ENCODE data around the gene SDSL. TPM values are rescaled to one million over a fixed set of nuclear protein-coding genes. Genes with fewer than 3 reads are reported as not detected.

The SDSL gene
- total RNA-seq, 3 donors from 2014 or later (not counting 1 experiment from before 2014, with no cell fraction given): 1.0 to 7.5 (median 3.7) TPM

DNA sequence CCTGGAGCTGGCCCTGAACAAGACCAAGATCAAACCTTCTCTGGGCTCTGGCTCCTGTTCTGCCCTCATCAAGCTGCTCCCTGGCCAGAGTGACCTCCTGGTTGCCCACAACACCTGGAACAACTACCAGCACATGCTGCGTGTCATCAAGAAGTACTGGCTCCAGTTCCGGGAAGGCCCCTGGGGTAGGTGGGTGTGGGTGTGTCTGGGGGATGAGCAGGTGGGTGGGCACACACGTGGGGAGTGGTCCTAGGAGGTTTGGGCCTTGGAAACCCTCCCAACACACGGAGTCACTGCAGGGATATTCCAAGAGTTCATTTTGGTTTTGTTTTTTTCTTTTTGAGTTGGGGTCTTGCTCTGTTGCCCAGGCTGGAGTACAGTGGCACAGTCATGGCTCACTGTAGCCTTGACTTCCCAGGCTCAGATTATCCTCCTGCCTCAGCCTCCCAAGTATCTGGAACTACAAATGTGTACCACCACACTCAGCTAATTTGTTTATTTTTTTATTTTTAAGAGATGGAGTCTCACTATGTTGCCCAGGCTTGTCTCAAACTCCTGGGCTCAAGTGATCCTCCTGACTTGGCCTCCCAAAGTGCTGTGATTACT is 47.3 kb upstream of the SDSL start:
- Mint-ChIP-seq H3K27ac (no peak overlapping the region), H3K4me1 (peaks cover 0 to 9% of the 10 kb centered on the region in 2 donors), H3K4me3 (no peak overlapping the region), H3K36me3 (no peaks in the 10 kb centered on the region), H3K27me3 (ENCODE audit: low read depth in 2 of 2) (no peaks in the 10 kb centered on the region), H3K9me3 (no peaks in the 10 kb centered on the region)
- DNase-seq (no peak), ATAC-seq (no peak)
- 88% methylated on average over 3 of the region's 4 CpGs for WGBS (ENCODE audit: insufficient coverage)
- intact Hi-C loops (cut with micrococcal nuclease): no loop called here
- no peaks in the 10 kb centered on the region for H3K27me3 ChIP-seq (ENCODE audit: control insufficient read depth, insufficient read depth, low read length)
- H3K4me3 ChIP-seq (ENCODE audit: low read length): no peak overlapping the region
- H3K27ac ChIP-seq (ENCODE audit: low read length): no peak overlapping the region
- H3K36me3 ChIP-seq (ENCODE audit: control insufficient read depth, insufficient read depth, low read length): peaks cover 6% of the 10 kb centered on the region
- TF ChIP-seq, protein P1, sequence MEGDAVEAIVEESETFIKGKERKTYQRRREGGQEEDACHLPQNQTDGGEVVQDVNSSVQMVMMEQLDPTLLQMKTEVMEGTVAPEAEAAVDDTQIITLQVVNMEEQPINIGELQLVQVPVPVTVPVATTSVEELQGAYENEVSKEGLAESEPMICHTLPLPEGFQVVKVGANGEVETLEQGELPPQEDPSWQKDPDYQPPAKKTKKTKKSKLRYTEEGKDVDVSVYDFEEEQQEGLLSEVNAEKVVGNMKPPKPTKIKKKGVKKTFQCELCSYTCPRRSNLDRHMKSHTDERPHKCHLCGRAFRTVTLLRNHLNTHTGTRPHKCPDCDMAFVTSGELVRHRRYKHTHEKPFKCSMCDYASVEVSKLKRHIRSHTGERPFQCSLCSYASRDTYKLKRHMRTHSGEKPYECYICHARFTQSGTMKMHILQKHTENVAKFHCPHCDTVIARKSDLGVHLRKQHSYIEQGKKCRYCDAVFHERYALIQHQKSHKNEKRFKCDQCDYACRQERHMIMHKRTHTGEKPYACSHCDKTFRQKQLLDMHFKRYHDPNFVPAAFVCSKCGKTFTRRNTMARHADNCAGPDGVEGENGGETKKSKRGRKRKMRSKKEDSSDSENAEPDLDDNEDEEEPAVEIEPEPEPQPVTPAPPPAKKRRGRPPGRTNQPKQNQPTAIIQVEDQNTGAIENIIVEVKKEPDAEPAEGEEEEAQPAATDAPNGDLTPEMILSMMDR (IDR thresholded peaks at IDR 0.05): no peak
- no peaks in the 10 kb centered on the region for H3K9me3 ChIP-seq (ENCODE audit: control insufficient read depth, insufficient read depth, low read length)
- no peaks in the 10 kb centered on the region for H3K4me1 ChIP-seq (ENCODE audit: control insufficient read depth, insufficient read depth, low read length)

DNA sequence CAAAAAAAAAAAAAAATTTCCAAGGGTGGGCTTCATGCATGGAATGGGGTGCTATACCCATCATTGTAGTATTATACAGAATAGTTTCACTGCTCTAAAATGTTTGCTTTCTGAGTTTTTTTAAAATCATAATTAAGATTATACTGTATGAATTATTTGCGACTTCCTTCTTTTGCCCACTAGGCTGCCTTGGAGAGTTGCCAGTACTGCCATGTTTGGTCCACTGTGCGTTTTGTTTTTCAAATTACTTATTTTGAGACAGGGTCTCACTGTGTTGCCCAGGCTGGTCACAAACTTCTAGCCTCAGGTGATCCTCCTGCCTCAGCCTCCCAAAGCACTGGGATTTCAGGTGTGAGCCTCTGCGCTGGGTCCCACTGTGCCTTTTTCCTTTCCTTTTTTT is 43.9 kb upstream of the SDSL start:
- intact Hi-C loops (cut with micrococcal nuclease): no loop called here
- WGBS (ENCODE audit: insufficient coverage): 74% methylated on average over 3 of the region's 3 CpGs

DNA sequence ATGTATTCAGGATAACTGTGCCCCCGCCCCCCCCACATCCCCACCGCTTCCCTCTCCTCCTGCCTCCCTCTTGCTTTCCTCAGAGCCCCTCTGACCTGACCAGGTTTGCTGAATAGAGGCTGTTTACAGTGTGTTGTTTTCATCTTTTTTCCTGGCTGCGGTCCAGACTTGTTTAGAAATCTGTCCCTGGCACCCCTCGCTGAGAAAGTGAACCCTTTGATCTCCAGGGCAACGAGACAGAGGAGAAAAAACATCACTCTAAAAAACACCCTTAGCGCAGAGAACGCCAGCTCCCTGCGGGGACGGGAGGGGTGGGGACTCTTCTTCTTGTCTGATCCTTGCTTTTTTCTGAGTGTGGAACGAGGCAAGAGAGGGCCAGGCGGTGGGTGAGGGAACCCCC is 41.0 kb upstream of the SDSL start:
- 88% methylated on average over 8 of the region's 11 CpGs for WGBS (ENCODE audit: insufficient coverage)
- no peak overlapping the region for H3K27ac Mint-ChIP-seq
- intact Hi-C loops (cut with micrococcal nuclease): no loop called here
- TF ChIP-seq, protein P1 (IDR thresholded peaks at IDR 0.05): no peak
- Histone ChIP-seq H3K36me3 (ENCODE audit: control insufficient read depth, insufficient read depth, low read length) (no peaks in the 10 kb centered on the region), H3K9me3 (ENCODE audit: control insufficient read depth, insufficient read depth, low read length) (no peaks in the 10 kb centered on the region), H3K27ac (ENCODE audit: low read length) (no peak overlapping the region), H3K4me3 (ENCODE audit: low read length) (no peak overlapping the region), H3K4me1 (ENCODE audit: control insufficient read depth, insufficient read depth, low read length) (no peaks in the 10 kb centered on the region), H3K27me3 (ENCODE audit: control insufficient read depth, insufficient read depth, low read length) (no peaks in the 10 kb centered on the region)
- no peak overlapping the region for H3K4me3 Mint-ChIP-seq
- H3K9me3 Mint-ChIP-seq: no peaks in the 10 kb centered on the region
- H3K4me1 Mint-ChIP-seq: no peaks in the 10 kb centered on the region
- no peaks in the 10 kb centered on the region for H3K36me3 Mint-ChIP-seq
- no peaks in the 10 kb centered on the region for H3K27me3 Mint-ChIP-seq (ENCODE audit: low read depth in 2 of 2)
- ATAC-seq: no peak
- no peak for DNase-seq

More for the DNA sequence above, 43.9 kb upstream of the SDSL start:
- H3K27ac ChIP-seq (ENCODE audit: low read length): no peak overlapping the region
- TF ChIP-seq, protein P1 (IDR thresholded peaks at IDR 0.05): no peak
- H3K36me3 Mint-ChIP-seq: no peaks in the 10 kb centered on the region
- no peaks in the 10 kb centered on the region for H3K4me1 Mint-ChIP-seq
- H3K4me3 Mint-ChIP-seq: no peak overlapping the region
- no peaks in the 10 kb centered on the region for H3K27me3 Mint-ChIP-seq (ENCODE audit: low read depth in 2 of 2)
- DNase-seq (no peak), ATAC-seq (no peak)
- H3K36me3 ChIP-seq (ENCODE audit: control insufficient read depth, insufficient read depth, low read length): peaks cover 4% of the 10 kb centered on the region
- no peaks in the 10 kb centered on the region for H3K9me3 ChIP-seq (ENCODE audit: control insufficient read depth, insufficient read depth, low read length)
- no peaks in the 10 kb centered on the region for H3K9me3 Mint-ChIP-seq
- no peaks in the 10 kb centered on the region for H3K27me3 ChIP-seq (ENCODE audit: control insufficient read depth, insufficient read depth, low read length)
- no peak overlapping the region for H3K27ac Mint-ChIP-seq
- no peaks in the 10 kb centered on the region for H3K4me1 ChIP-seq (ENCODE audit: control insufficient read depth, insufficient read depth, low read length)
- H3K4me3 ChIP-seq (ENCODE audit: low read length): no peak overlapping the region

DNA sequence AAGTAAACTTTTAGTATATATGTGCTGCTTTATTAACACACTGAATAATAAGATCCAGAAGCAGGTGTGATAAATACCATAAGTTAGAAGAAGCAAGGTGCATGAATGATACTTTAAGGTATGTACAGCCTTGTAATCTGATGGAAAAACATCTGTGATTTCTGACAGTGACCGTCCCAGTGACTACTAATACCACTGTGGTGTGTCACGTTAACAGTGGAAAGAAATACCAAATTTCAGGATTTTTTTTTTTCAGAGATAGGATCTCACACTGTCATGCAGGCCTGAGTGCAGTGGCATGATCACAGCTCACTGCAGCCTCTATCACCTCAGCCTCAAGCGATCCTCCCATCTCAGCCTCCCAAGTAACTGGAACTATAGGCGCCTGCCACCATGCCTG is 40.0 kb upstream of the SDSL start:
- Histone ChIP-seq H3K4me3 (ENCODE audit: low read length) (no peak overlapping the region), H3K27me3 (ENCODE audit: control insufficient read depth, insufficient read depth, low read length) (no peaks in the 10 kb centered on the region), H3K9me3 (ENCODE audit: control insufficient read depth, insufficient read depth, low read length) (no peaks in the 10 kb centered on the region), H3K4me1 (ENCODE audit: control insufficient read depth, insufficient read depth, low read length) (no peaks in the 10 kb centered on the region), H3K27ac (ENCODE audit: low read length) (no peak overlapping the region), H3K36me3 (ENCODE audit: control insufficient read depth, insufficient read depth, low read length) (no peaks in the 10 kb centered on the region)
- WGBS (ENCODE audit: insufficient coverage): 93% methylated on average over 4 of the region's 4 CpGs
- H3K27ac Mint-ChIP-seq: no peak overlapping the region
- H3K36me3 Mint-ChIP-seq: no peaks in the 10 kb centered on the region
- intact Hi-C loops (cut with micrococcal nuclease): no loop called here
- no peaks in the 10 kb centered on the region for H3K9me3 Mint-ChIP-seq
- H3K27me3 Mint-ChIP-seq (ENCODE audit: low read depth in 2 of 2): no peaks in the 10 kb centered on the region
- H3K4me1 Mint-ChIP-seq: no peaks in the 10 kb centered on the region
- no peak for DNase-seq
- ATAC-seq: no peak
- TF ChIP-seq, protein P1 (IDR thresholded peaks at IDR 0.05): no peak
- no peak overlapping the region for H3K4me3 Mint-ChIP-seq
